ENCODE measurements around the gene BLOC1S6. TPM values are rescaled to one million over a fixed set of nuclear protein-coding genes. Genes with fewer than 3 reads are reported as not detected.

Gene BLOC1S6
- total and polyA plus RNA-seq, 7 donors: 14.3 to 55.2 (median 31.7) TPM

GRCh38 chr15:45637141-45637540 lies 50.0 kb downstream of the BLOC1S6 start:
- H3K27ac ChIP-seq: peak overlapping the region; percentile 97
- no peaks in the 10 kb centered on the region for H3K9me3 ChIP-seq
- H3K36me3 ChIP-seq (ENCODE audit: insufficient read depth in 1 of 2, low read depth in 1 of 2): no peaks in the 10 kb centered on the region
- intact Hi-C loops (cut with DNase I): no loop called here
- peaks cover 57% of the 10 kb centered on the region for H3K4me1 ChIP-seq
- peak overlapping the region; percentile 75 for H3K4me3 ChIP-seq
- TF ChIP-seq CTCF (IDR thresholded peaks at IDR 0.05): no peak
- DNase-seq (no peak), ATAC-seq (no peak)
- no peaks in the 10 kb centered on the region for H3K27me3 ChIP-seq (ENCODE audit: insufficient read depth in 3 of 3, low read length in 2 of 3)
- WGBS, 3 donors: 81 to 93% (median 84%) methylated on average over 1 of the region's 1 CpG

- peak; percentile 11 to 21 (median 18) for ATAC-seq
- H3K27ac ChIP-seq: peak overlapping the region; percentile 97
- H3K27me3 ChIP-seq (ENCODE audit: insufficient read depth in 3 of 3, low read length in 2 of 3): no peaks in the 10 kb centered on the region
- H3K4me3 ChIP-seq: peak overlapping the region; percentile 75
- intact Hi-C loops (cut with DNase I): no loop called here
- peak; percentile 64 to 77 for DNase-seq
- no peaks in the 10 kb centered on the region for H3K9me3 ChIP-seq
- peaks cover 61% of the 10 kb centered on the region for H3K4me1 ChIP-seq
- H3K36me3 ChIP-seq (ENCODE audit: insufficient read depth in 1 of 2, low read depth in 1 of 2): no peaks in the 10 kb centered on the region
- WGBS, 3 donors: 0 to 3% (median 2%) methylated on average over 6 of the region's 6 CpGs
- TF ChIP-seq CTCF (IDR thresholded peaks at IDR 0.05): no peak
These were observed 50.4 kb downstream of the BLOC1S6 start for GRCh38 chr15:45637552-45638033.

- DNase-seq (no peak), ATAC-seq (peak; percentile 63 to 67 (median 67))
- Histone ChIP-seq H3K9me3 (no peaks in the 10 kb centered on the region), H3K4me3 (no peak overlapping the region), H3K27ac (peak overlapping the region; percentile 97), H3K27me3 (ENCODE audit: insufficient read depth in 3 of 3, low read length in 2 of 3) (no peaks in the 10 kb centered on the region), H3K4me1 (peaks cover 92% of the 10 kb centered on the region), H3K36me3 (ENCODE audit: insufficient read depth in 1 of 2, low read depth in 1 of 2) (no peaks in the 10 kb centered on the region)
- no peak for TF ChIP-seq CTCF (IDR thresholded peaks at IDR 0.05)
- whole genome bisulfite sequencing, 3 donors: 42 to 59% (median 46%) methylated on average over 2 of the region's 2 CpGs
- intact Hi-C loops (cut with DNase I): no loop called here
These were observed 53.4 kb downstream of the BLOC1S6 start for GRCh38 chr15:45640616-45641015.

- no peak overlapping the region for H3K4me3 ChIP-seq
- peak overlapping the region; percentile 97 for H3K27ac ChIP-seq
- 0 to 11% (median 4%) methylated on average over 1 of the region's 1 CpG for WGBS, 3 donors
- intact Hi-C loops (cut with DNase I): no loop called here
- peak; percentile 8 for TF ChIP-seq CTCF (IDR thresholded peaks at IDR 0.05)
- H3K4me1 ChIP-seq: peaks cover 98% of the 10 kb centered on the region
- H3K9me3 ChIP-seq: no peaks in the 10 kb centered on the region
- no peaks in the 10 kb centered on the region for H3K27me3 ChIP-seq (ENCODE audit: insufficient read depth in 3 of 3, low read length in 2 of 3)
- peak in 1 of 2 donors; percentile 54 for DNase-seq
- peak; percentile 86 to 92 (median 88) for ATAC-seq
- no peaks in the 10 kb centered on the region for H3K36me3 ChIP-seq (ENCODE audit: insufficient read depth in 1 of 2, low read depth in 1 of 2)
These were observed 54.2 kb downstream of the BLOC1S6 start for GRCh38 chr15:45641374-45641781.
